ENCODE data around the gene PLPPR3.
A peak's percentile ranks its signal among the peaks of the same experiment; 100 is the strongest.
"Not testable (repeated sequence)": the region's sequence is repeated elsewhere in the genome, so short reads cannot be mapped to it uniquely, and the experiment has no call there.

The PLPPR3 gene

DNA sequence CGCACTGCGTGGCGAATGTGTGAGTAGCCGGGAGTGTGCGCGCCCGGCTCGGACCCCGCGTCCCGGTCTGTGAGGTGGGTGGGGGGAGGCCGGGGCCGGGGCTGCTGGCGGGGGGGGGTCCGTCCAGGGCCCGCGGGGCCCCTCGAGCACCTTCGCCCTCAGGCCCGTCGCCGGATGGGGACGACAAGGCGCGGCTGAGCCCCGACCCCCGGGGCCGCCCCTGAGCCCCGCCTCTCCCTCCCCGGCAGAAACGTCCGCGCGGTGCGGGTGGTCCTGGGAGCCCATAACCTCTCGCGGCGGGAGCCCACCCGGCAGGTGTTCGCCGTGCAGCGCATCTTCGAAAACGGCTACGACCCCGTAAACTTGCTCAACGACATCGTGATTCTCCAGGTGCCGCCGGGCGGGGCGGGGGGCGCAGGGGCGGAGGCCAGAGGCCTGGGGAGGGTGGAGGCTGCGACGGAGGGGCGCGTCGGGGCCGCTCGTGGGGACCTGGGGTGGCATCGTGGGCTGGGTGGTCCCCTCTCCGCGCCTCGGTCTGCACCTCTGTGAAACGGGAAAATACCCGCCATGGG is 31.3 kb upstream of the PLPPR3 start:
- DNase-seq, result no peak

DNA sequence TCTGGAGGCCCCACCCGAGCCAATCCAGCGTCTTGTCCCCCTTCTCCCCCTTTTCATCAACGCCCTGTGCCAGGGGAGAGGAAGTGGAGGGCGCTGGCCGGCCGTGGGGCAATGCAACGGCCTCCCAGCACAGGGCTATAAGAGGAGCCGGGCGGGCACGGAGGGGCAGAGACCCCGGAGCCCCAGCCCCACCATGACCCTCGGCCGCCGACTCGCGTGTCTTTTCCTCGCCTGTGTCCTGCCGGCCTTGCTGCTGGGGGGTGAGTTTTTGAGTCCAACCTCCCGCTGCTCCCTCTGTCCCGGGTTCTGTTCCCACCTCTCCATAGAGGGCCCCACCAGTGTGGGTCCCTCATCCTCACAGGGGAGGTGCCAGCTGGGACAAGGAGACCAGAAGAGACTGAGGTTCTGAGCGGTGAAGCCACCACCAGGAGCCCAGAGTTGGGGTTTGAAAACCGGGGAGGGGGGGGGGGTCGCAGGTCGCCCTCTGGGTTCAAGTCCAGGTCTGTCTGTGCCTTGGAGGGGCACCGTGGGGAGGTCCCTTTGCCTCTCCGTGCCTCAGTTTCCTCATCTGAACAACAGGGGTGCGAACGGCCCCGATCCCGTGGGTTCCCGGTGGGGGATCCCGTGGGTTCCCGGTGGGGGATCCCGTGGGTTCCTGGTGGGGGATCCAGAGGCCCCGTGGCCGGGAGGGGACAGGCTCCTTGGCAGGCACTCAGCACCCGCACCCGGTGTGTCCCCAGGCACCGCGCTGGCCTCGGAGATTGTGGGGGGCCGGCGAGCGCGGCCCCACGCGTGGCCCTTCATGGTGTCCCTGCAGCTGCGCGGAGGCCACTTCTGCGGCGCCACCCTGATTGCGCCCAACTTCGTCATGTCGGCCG is 30.6 kb upstream of the PLPPR3 start, which contains the start of gene ELANE:
Gene ELANE (plus strand): TSS at position 168 of the 878 bp plus-strand sequence. CDS start 26 bp downstream, at position 194.
- DNase-seq, result no peak

DNA sequence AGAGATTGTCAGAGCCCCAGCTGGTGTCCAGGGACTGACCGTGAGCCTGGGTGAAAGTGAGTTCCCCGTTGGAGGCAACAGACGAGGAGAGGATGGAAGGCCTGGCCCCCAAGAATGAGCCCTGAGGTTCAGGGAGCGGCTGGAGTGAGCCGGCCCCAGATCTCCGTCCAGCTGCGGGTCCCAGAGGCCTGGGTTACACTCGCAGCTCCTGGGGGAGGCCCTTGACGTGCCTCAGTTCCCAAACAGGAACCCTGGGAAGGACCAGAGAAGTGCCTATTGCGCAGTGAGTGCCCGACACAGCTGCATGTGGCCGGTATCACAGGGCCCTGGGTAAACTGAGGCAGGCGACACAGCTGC is 29.2 kb upstream of the PLPPR3 start:
- DNase-seq, result no peak

DNA sequence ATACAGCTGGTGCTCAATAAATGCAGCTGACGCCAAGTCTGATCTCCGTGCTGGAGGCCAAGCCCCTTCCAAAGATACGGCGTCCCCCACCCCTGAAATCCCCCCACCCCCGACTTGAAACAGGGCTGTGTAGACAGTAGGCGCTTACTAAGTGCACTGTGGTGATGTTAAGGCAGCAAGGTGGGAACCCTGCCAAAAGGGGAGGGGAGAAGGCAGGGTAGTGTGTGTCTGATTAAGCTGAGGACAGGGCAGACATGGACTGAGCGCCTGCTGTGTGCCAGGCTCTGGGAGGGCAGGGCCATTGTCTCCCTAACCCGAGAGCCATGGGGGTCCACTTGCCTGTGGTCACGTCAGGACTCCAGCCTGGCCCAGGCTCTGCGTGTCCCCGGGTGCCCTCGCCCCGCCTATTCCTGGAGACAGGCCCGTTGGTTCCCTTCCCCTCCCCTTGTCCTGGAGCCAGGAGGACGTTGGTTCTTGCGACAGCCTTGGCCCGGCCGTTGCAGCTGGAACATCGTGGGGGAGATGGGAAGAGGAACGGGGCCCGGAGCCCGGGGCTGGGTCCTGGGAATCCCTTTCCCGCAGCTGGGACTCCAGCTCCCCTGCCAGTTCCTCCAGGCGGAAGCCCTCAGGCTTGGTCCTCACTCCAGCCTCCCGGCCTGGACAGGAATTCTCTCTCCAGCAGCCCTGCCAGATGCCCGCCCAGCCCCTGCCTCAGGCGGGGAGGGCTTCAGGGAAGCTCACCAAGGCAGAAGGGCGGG is 28.6 kb upstream of the PLPPR3 start:
- peak; percentile 44 for DNase-seq

DNA sequence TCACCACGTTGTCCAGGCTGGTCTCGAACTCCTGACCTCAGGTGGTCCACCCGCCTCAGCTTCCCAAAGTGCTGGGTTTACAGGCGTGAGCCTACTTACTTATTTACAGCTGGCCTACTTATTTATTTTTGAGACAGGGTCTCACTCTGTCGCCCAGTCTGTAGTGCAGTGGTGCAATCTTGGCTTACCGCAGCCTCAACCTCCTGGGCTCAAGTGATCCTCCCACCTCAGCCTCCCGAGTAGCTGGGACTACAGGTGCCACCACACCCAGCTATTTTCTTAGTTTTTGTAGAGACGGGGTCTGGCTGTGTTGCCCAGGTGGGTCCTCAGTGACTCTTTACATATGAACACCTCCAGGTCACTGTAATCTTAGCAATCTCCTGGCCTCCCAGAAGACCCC is 27.4 kb upstream of the PLPPR3 start:
- not testable (repeated sequence) for DNase-seq

DNA sequence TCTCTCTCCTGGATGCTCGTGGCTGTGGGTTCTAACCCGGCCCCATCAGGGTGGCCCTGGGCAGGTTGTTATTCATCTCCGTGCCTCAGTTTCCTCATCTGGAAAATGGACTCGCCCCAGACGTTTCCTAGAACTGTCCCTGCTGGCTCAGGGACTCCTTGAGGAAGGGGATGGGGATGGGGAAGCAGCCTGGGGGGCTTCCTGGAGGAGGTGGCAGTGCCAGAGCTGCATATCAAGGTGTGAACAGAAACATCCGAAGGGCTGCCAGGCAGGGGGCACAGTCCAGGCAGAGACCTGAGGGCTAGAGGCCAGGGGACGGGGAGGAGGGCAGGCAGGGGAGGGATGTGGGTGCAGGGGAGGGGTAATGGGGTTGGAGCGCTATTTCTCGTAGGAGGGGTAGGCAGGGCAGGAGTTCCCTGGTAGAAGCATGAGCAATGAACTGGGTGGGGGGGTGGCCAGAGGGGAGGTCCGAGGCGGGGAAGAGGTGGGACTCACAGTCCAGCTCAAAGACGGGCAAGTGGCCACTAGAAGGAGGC is 26.7 kb upstream of the PLPPR3 start:
- DNase-seq, result no peak

DNA sequence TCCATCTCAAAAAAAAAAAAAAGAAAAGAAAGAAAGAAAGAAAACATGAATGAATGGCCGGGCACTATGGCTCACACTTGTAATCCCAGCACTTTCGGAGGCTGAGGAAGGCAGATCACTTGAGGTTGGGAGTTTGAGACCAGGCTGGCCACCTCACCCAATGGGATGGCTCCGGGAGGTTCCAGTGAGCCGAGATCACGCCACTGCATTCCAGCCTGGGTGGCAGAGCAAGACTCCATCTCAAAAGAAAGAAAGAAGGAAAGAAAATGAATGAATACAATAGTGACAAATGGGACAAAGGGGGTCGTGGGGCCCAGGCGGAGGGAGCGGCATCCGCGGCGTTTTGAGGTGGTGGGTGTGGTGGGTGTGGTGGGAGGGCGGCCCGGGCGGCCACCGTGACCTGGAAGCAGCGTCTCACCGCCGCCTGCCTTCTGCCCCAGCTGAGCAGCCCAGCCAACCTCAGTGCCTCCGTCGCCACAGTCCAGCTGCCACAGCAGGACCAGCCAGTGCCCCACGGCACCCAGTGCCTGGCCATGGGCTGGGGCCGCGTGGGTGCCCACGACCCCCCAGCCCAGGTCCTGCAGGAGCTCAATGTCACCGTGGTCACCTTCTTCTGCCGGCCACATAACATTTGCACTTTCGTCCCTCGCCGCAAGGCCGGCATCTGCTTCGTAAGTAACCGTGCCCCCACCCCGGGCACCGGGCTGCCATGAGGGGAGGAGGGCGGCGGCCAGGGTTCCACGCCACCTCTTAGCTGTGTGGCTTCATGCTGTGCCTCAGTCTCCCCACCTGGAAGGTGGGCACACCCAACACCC is 24.2 kb upstream of the PLPPR3 start:
- DNase-seq, result no peak

DNA sequence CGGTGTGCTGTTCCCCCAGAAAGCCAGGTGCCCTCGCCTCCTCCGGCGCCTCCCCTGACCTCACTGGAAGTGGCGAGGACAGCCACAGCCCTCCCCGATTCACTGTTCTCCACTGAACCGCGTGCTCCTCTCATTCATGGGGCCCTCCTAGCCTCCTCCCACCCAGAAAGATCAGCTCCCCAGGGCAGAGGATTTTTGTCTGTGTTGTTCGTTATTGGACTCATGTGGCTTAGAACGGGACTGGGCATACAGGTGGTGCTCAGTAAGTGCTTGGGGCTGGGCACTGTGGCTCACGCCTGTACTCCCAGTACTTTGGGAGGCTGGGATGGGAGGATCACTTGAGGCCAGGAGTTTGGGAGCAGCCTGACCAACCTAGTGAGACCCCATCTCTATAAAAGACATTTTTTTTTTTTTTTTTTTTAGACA is 22.8 kb upstream of the PLPPR3 start:
- no peak for DNase-seq

DNA sequence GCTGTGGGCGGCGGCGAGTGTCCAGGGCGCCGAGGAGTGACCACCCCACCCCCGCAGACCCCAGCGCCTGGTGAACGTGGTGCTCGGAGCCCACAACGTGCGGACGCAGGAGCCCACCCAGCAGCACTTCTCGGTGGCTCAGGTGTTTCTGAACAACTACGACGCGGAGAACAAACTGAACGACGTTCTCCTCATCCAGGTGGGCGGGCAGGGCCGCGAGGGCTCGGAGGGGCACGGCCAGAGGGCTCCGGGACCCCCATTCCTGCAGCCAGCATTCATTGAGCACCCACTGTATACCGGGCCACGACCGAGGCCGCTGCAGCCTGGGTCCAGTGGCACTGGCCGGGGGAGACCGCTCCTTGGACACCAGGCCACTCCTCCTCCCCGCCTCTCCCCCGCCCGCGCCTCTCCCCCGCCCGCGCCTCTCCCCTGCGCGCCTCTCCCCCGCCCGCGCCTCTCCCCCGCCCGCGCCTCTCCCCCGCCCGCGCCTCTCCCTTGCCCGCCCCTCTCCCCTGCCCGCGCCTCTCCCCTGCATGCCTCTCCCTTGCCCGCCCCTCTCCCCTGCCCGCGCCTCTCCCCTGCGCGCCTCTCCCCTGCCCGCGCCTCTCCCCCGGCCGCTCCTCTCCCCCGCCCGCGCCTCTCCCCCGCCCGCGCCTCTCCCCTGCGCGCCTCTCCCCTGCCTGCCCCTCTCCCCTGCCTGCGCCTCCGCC is 22.2 kb upstream of the PLPPR3 start:
- DNase-seq, result no peak

DNA sequence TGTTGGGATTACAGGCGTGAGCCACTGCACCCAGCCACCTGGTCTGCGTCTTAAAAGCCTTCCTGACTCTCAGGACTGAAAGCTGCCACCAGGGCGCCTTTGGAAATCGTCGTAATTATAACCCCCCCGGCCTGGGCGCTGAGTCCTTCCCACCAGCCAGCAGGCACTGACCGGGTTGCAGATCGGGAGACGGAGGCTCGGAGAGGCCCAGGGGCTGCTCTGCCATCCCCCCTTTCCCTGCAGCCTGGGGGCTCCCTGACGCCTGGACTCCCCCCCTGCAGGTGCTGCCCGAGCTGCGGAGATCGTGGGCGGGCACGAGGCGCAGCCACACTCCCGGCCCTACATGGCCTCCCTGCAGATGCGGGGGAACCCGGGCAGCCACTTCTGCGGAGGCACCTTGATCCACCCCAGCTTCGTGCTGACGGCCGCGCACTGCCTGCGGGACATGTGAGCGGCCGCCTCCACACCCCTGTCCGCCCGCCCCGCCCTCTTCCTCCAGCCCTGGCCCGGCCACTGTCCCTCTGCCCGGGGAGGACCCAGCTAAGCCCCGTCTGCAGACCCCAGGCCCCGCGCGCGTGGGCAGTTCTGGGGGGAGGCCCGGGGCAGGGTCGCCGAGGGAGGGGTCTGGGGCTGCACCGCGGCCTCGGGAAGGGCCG is 21.6 kb upstream of the PLPPR3 start:
- DNase-seq, result peak; percentile 23

DNA sequence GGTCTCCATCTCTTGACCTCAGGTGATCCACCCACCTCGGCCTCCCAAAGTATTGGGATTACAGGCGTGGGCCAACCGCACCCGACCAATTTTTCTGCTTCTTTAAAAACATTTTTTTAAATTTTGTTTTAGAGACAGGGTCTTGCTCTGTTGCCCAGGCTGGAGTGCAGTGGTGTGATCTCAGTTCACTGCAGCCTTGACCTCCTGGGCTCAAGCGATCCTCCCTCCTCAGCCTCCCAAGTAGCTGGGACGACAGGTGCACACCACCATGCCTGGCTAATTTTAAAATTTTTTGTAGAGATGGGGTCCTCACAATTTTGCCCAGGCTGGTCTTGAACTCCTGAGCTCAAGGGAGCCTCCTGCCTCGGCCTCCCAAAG is 21.0 kb upstream of the PLPPR3 start:
- not testable (repeated sequence) for DNase-seq

DNA sequence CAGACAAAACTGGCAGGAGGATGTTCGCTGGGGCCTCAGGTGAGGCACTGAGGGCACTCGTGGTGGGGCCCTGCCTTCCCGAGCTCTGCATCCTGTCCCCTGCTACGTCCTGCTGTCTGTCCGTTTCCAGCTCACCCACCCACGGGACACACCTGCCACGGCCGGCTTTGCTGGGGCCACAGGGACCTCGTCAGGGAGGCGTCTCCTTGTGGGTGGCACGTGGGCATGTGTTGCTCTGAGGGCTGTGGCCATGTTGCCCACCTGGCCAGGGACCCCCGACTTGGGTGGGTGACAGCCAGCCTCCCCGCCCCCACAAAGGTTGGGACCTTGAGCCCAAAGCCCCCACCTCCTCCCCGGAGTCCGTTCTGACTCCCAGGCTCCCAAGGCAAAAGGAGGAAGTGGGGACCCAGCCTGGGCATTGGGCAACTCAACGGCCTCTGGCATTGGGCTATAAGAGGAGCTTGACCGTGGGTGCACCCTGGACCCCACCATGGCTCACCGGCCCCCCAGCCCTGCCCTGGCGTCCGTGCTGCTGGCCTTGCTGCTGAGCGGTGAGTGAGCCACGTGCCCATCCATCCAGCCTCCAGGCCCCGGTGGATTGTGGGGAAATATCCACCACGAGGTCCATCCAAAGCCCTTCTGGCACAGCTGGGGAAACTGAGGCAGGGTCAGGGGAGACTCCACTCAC is 18.9 kb upstream of the PLPPR3 start, which contains the start of gene PRTN3:
Gene PRTN3 (plus strand): TSS at position 481 of the 688 bp plus-strand sequence. CDS start 10 bp downstream, at position 491.
- no peak for DNase-seq

DNA sequence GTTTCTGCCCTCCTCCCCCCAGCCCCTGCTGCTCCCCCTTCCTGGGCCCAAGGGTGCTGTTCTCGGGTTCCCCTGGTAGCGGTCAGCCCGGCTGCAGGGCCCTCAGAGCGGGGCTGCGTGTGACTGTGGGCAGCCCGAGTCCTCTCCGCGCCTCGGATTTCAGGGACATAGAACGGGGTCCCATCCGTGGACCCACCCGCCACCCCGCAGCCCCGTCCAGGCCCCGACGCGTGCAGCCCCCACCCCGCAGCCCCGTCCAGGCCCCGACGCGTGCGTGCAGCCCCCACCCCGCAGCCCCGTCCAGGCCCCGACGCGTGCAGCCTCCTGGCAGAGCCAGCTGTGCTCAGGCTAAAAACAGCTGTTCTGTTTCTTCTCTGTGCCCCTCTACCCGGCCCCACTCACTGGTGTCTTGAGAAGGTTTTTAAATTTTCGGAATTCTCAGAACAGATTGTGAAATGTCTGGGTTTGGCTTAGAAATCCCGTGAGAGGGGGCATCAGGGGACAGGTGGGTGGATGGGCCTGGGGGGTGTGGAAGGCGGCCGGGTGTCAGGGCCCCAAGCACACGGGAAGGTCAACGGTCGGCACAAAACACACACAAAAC is 13.6 kb upstream of the PLPPR3 start:
- no peak for DNase-seq

DNA sequence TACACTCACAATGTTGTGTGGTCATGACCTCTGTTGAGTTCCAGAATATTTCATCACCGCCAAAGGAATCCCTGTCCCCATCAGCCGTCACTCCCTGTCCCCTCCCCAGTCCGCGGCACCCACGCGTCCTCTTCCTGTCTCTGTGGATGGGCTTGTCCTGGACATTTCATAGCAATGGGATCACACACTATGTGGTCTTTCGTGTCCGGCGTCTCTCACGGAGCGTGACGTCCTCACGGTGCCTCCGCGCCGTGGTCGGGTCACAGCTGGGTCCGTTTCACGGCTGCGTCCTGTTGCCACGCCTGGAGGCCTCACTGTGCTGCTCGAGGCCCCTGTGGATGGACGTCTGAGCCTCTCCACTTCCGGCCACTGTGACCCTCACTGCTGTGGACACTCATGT is 12.5 kb upstream of the PLPPR3 start:
- DNase-seq, result no peak

DNA sequence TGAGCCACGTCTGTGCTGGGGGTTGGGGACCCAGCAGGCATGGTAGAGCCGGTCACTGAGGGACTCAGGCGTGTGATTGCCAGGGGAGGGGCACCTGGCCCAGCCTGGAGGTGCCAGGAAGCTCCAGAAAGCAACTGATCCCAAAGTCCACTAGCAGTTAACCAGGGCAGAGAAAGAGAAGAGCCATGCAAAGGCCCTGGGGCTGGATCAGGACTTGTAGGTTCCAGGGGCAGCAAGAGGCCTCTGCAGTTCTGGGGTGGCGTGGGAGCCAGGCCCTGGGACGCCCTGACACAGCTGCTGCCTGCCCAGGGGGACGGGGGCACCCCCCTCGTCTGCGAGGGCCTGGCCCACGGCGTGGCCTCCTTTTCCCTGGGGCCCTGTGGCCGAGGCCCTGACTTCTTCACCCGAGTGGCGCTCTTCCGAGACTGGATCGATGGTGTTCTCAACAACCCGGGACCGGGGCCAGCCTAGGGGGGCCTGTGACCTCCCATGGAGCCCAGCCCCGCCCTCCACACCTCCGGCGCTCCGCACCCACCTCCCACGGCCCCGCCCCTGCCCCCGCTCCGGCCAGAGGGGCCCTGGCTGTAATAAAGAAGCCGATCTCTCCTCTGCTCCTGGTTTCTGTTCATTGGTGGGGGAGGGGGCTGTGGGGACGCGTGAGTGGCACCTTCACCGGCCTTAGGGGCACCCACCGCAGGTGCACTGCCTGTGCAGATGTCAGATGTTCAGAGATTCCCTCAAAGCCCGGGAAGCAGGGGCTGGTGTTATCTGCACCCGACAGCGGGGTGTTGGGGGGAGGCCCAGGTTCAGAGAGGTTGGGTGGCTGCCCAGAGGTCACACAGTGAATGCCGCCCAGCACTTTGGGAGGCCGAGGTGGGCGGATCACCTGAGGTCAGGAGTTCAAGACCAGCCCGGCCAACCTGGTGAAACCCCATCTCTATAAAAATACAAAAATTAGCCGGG is 9.9 kb upstream of the PLPPR3 start:
- no peak for DNase-seq

DNA sequence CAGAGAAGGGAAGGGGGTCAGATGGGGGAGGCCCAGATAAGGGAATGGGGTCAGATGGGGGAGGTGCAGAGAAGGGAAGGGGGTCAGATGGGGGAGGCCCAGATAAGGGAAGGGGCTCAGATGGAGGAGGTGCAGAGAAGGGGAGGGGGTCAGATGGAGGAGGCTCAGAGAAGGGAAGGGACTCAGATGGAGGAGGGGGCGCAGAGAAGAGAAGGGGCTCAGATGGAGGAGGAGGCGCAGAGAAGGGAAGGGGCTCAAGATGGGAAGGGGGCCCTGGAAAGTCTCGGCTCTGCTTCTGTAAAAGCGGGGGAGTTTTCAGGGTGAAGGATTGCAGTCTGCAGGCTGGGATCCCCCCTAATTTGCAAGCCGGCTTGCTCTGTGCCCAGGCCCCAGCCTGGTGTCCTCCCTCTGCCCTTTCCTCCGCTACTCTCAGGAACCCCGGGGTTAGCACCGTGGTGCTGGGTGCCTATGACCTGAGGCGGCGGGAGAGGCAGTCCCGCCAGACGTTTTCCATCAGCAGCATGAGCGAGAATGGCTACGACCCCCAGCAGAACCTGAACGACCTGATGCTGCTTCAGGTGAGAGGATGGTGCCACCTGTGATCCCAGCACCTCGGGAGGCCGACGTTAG is 7.5 kb upstream of the PLPPR3 start:
- no peak for DNase-seq

DNA sequence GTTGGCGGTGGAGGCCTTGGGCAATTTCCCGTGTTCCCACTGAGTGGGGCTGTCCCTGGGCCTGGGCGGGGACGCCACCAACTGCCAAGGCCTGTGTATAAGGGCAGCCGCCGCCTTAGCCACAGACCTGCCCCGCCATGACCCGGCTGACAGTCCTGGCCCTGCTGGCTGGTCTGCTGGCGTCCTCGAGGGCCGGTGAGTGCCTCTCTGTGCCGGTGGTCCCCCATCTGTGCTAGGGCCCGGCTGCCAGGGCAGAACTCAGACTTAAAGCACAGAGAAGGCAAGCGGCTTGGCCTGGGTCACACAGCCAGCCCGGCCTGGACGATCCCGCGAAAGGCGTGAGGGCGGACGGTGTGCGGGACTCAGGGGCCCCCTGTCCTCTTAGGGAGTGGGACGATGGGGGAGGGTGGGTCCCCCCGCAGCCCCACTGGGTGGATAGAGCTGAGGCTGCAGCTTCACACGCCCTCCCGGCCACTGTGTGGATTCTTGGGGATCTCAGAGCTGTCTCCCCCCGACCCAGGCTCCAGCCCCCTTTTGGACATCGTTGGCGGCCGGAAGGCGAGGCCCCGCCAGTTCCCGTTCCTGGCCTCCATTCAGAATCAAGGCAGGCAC is 6.1 kb upstream of the PLPPR3 start, which contains the start of gene AZU1:
Gene AZU1 (plus strand): TSS at position 128 of the 612 bp plus-strand sequence. CDS start 10 bp downstream, at position 138.
- no peak for DNase-seq

DNA sequence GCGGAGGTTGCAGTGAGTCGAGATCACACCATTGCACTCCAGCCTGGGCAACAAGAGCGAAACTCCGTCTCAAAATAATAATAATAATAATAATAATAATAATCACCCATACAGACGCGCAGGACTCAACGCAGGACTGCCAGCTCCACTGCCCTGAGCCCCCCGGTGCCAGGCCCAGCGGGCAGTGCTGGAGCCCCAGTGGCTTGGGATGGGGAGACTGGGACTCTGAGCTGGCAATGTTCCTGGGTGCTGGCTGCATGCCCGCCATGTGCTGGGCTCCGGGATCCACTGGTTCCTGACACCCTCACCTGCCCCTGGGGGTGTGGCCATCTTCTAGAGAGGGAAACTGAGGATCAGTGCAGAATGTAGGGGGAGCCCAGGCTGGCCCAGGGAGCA is 5.6 kb upstream of the PLPPR3 start:
- no peak for DNase-seq

Measured in COR-L47 (cell line).